Measurements from ENCODE around the gene GSK3A. TPM values are rescaled to one million over a fixed set of nuclear protein-coding genes. Genes with fewer than 3 reads are reported as not detected.

The GSK3A gene
- total RNA-seq, 1 donor from 2014 or later = 42.0 TPM

DNA sequence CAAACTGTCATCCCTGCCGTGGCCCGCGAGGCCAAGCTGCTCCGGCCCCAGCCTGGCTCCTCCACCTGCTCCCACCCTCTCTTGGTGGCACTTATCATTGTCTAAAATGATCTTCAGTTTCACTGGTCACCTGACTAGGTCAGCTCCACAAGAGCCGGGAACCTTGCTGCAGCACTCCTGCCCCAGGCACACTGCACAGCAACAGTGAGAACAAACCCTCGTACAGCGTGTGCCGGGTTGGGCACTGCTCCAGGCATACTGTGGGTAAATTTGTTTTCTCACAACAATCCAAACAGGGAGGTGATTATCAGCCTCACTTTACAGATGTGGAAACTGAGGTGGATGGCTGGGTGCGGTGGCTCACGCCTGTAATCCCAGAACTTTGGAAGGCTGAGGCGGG is 33.8 kb downstream of the GSK3A start:
- Mint-ChIP-seq H3K9me3 (ENCODE audit: low read depth) (no peaks in the 10 kb centered on the region), H3K4me3 (ENCODE audit: unreplicated experiment) (no peak overlapping the region), H3K4me1 (ENCODE audit: low read depth) (peaks cover 23% of the 10 kb centered on the region), H3K36me3 (ENCODE audit: low read depth) (peaks cover 32% of the 10 kb centered on the region), H3K27ac (ENCODE audit: unreplicated experiment) (no peak overlapping the region), H3K27me3 (ENCODE audit: low read depth) (no peaks in the 10 kb centered on the region)
- TF ChIP-seq, protein P1, sequence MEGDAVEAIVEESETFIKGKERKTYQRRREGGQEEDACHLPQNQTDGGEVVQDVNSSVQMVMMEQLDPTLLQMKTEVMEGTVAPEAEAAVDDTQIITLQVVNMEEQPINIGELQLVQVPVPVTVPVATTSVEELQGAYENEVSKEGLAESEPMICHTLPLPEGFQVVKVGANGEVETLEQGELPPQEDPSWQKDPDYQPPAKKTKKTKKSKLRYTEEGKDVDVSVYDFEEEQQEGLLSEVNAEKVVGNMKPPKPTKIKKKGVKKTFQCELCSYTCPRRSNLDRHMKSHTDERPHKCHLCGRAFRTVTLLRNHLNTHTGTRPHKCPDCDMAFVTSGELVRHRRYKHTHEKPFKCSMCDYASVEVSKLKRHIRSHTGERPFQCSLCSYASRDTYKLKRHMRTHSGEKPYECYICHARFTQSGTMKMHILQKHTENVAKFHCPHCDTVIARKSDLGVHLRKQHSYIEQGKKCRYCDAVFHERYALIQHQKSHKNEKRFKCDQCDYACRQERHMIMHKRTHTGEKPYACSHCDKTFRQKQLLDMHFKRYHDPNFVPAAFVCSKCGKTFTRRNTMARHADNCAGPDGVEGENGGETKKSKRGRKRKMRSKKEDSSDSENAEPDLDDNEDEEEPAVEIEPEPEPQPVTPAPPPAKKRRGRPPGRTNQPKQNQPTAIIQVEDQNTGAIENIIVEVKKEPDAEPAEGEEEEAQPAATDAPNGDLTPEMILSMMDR (IDR thresholded peaks at IDR 0.05) = no peak
- DNase-seq (ENCODE audit: low spot score) = no peak

DNA sequence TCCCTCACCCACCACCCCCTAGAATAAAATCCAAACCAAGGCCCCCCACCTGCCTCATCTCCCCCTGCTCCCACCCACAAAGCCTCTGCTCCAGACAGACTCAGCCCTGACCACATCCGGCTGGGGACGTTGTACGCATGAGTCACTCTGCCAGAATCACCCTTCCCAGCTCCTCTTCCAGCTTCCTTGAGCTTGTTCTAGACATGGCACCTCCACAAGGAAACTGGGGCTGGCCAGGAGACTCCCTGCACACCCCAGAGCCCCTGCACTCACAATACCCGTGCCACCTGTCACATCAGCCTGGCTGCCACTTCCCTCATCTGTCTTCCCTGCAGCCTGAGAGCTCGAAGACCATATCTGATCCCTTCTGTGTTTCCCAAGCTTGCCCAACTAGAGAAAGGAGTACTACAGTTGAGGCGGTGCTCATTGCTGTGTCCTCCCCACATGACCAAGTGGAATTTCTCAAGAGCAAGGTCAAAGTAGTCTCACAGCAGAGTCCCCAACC is 34.6 kb downstream of the GSK3A start:
- TF ChIP-seq, protein P1 (IDR thresholded peaks at IDR 0.05) = no peak
- Mint-ChIP-seq H3K9me3 (ENCODE audit: low read depth) (no peaks in the 10 kb centered on the region), H3K27me3 (ENCODE audit: low read depth) (no peaks in the 10 kb centered on the region), H3K4me1 (ENCODE audit: low read depth) (peaks cover 23% of the 10 kb centered on the region), H3K36me3 (ENCODE audit: low read depth) (peaks cover 34% of the 10 kb centered on the region), H3K27ac (ENCODE audit: unreplicated experiment) (peak overlapping the region; percentile 88), H3K4me3 (ENCODE audit: unreplicated experiment) (no peak overlapping the region)
- no peak for DNase-seq (ENCODE audit: low spot score)

DNA sequence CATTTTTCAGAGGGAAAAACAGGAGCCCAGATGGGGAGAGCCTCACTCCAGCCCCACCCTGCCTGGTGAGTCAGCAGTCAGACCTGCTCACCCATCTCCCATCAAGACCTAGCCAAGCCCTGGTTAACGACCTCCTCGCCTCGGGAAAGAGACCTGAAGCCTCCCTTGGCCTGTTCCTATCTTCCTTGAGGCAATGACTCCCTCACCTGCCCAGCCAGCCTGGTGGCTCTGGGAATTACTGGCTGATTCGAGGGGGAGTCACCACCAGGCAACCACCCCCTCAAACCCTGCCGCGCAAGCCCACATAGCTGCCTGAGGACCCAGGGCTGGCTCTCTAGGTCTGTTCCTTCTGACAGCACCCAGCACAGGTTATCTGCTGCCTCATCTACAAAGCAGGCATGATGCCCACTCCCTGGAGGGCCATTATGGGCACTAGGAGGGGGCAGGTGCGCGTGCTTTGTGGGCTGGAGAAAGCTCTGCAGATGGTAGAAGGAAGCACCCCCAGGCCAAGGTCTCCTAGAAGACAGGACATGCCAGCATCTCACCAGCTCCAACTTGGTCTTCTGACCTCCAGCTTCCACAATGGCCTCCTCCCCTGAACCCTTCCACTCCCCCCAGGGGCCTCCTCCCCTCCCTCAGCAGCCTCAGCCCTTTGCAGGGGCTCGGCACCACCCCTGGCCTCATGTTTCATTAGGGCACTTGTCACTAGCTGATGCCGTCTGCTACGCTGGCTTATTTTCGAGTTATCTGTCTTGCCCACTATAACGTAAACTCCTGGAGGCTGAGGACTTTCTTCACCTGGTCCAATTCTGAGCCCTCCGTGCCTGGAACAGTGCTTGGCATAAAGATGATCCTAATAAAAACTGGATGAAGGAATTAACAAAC is 35.3 kb downstream of the GSK3A start:
- TF ChIP-seq, protein P1 (IDR thresholded peaks at IDR 0.05) = no peak
- DNase-seq (ENCODE audit: low spot score) = no peak

DNA sequence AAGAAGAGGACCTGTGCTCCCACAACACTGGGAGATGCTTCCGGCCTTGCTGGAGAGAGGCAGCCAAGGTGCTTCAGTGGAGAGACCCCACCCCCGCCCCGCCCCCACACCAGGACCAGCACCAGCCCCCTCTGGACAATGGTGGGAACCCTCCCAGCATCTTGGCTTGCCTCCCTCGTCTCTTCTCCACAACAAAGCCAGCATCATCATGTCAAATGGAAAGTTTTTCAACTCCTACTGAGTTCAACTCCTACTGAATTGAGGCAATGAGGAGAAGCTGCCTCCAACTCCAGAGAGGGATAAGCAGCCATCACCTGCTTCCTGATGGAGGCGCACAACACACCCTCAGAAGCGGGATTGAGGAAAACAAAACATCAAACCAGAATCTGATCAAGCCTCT is 37.7 kb downstream of the GSK3A start:
- Mint-ChIP-seq H3K4me1 (ENCODE audit: low read depth) (peaks cover 23% of the 10 kb centered on the region), H3K27ac (ENCODE audit: unreplicated experiment) (no peak overlapping the region), H3K27me3 (ENCODE audit: low read depth) (no peaks in the 10 kb centered on the region), H3K4me3 (ENCODE audit: unreplicated experiment) (no peak overlapping the region), H3K36me3 (ENCODE audit: low read depth) (peaks cover 41% of the 10 kb centered on the region), H3K9me3 (ENCODE audit: low read depth) (no peaks in the 10 kb centered on the region)
- DNase-seq (ENCODE audit: low spot score) = no peak
- TF ChIP-seq, protein P1 (IDR thresholded peaks at IDR 0.05) = no peak

More for the DNA sequence above, 35.3 kb downstream of the GSK3A start:
- no peaks in the 10 kb centered on the region for H3K9me3 Mint-ChIP-seq (ENCODE audit: low read depth)
- no peaks in the 10 kb centered on the region for H3K27me3 Mint-ChIP-seq (ENCODE audit: low read depth)
- H3K27ac Mint-ChIP-seq (ENCODE audit: unreplicated experiment) = peak overlapping the region; percentile 88
- H3K36me3 Mint-ChIP-seq (ENCODE audit: low read depth) = peaks cover 36% of the 10 kb centered on the region
- no peak overlapping the region for H3K4me3 Mint-ChIP-seq (ENCODE audit: unreplicated experiment)
- peaks cover 23% of the 10 kb centered on the region for H3K4me1 Mint-ChIP-seq (ENCODE audit: low read depth)

DNA sequence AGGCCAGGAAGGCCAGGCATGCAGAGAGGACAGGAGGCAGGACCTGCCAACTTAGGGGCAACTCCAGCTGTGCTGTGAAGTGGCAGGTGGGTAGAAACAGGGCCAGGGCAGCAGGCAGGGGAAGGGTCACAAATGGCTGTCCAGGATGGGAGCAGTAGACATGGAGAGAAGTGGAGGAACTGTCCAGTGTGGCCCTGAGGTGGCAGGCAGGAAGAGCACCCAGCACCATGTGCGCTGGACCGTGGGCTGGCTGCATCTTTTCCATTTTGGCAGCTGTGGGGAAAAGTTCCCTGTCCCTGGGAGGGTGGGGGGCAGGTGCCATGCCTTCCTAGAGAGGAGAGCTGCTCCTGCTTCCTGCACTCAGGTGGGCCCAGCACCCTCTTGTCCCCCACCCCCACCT is 38.7 kb downstream of the GSK3A start:
- no peak overlapping the region for H3K4me3 Mint-ChIP-seq (ENCODE audit: unreplicated experiment)
- H3K9me3 Mint-ChIP-seq (ENCODE audit: low read depth) = no peaks in the 10 kb centered on the region
- H3K36me3 Mint-ChIP-seq (ENCODE audit: low read depth) = peaks cover 42% of the 10 kb centered on the region
- DNase-seq (ENCODE audit: low spot score) = no peak
- peaks cover 23% of the 10 kb centered on the region for H3K4me1 Mint-ChIP-seq (ENCODE audit: low read depth)
- no peaks in the 10 kb centered on the region for H3K27me3 Mint-ChIP-seq (ENCODE audit: low read depth)
- TF ChIP-seq, protein P1 (IDR thresholded peaks at IDR 0.05) = no peak
- no peak overlapping the region for H3K27ac Mint-ChIP-seq (ENCODE audit: unreplicated experiment)
